ENCODE measurements around the gene IFT81. TPM values are rescaled to one million over a fixed set of nuclear protein-coding genes. Genes with fewer than 3 reads are reported as not detected.

The IFT81 gene
- total RNA-seq, 1 donor from 2014 or later: 4.3 TPM

DNA sequence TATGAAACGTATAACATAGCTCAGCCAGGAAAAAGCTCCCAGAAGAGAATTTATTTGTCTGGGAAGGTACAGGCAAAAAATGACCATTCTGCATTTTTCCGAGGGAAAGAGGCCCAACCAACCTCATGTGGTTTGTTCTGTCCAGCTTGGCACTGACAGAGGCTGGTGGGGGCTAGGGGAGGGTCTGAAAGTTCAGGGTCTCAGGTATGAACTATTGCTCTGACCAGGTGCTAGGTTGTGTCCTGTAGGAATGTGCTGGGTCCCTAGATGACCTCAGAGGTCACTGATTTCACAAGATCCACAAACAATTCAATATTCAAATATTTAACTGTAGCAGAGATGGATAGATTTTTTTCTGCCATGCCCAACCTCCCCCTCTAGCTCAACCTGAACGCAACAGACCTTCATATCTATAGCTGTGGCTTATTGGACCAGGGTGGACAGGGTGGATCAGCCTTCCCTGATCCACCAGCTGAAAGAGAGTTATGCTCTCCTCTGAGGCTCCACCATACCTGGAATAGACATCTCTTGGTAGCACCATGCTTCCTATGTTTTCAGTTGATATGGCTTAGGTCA, 32.9 kb upstream of the IFT81 start:
- Mint-ChIP-seq H3K4me1 (no peaks in the 10 kb centered on the region), H3K36me3 (ENCODE audit: low read depth) (no peaks in the 10 kb centered on the region), H3K27me3 (peaks cover 12% of the 10 kb centered on the region), H3K4me3 (no peak overlapping the region), H3K9me3 (no peaks in the 10 kb centered on the region), H3K27ac (no peak overlapping the region)
- POLR2A ChIA-PET: interaction anchor here (0.5 kb wide), 1 partner anchor 27 kb away, joined by 4 read pairs; no protein-coding TSS in a partner anchor
- TF ChIP-seq, protein P1, sequence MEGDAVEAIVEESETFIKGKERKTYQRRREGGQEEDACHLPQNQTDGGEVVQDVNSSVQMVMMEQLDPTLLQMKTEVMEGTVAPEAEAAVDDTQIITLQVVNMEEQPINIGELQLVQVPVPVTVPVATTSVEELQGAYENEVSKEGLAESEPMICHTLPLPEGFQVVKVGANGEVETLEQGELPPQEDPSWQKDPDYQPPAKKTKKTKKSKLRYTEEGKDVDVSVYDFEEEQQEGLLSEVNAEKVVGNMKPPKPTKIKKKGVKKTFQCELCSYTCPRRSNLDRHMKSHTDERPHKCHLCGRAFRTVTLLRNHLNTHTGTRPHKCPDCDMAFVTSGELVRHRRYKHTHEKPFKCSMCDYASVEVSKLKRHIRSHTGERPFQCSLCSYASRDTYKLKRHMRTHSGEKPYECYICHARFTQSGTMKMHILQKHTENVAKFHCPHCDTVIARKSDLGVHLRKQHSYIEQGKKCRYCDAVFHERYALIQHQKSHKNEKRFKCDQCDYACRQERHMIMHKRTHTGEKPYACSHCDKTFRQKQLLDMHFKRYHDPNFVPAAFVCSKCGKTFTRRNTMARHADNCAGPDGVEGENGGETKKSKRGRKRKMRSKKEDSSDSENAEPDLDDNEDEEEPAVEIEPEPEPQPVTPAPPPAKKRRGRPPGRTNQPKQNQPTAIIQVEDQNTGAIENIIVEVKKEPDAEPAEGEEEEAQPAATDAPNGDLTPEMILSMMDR (IDR thresholded peaks at IDR 0.05): no peak
- no peak for ATAC-seq (ENCODE audit: low read depth)
- DNase-seq: no peak
- intact Hi-C loops (cut with micrococcal nuclease): no loop called here
- CTCF ChIA-PET: no interaction called here

- Mint-ChIP-seq H3K9me3 (no peaks in the 10 kb centered on the region), H3K27me3 (peaks cover 10% of the 10 kb centered on the region), H3K4me1 (no peaks in the 10 kb centered on the region), H3K36me3 (ENCODE audit: low read depth) (no peaks in the 10 kb centered on the region), H3K27ac (no peak overlapping the region), H3K4me3 (no peak overlapping the region)
- POLR2A ChIA-PET: no interaction called here
- ATAC-seq (ENCODE audit: low read depth) (no peak), DNase-seq (no peak)
- CTCF ChIA-PET: no interaction called here
- TF ChIP-seq, protein P1 (IDR thresholded peaks at IDR 0.05): no peak
- intact Hi-C loops (cut with micrococcal nuclease): no loop called here
Measured at GRCh38 chr12:110093631-110094311, 30.4 kb upstream of the IFT81 start.

- DNase-seq: peak; percentile 41
- Mint-ChIP-seq H3K4me1 (peaks cover 23% of the 10 kb centered on the region), H3K9me3 (no peaks in the 10 kb centered on the region), H3K36me3 (ENCODE audit: low read depth) (no peaks in the 10 kb centered on the region), H3K4me3 (peak overlapping the region; percentile 50), H3K27me3 (no peaks in the 10 kb centered on the region), H3K27ac (peak overlapping the region; percentile 80)
- TF ChIP-seq, protein P1 (IDR thresholded peaks at IDR 0.05): peak; percentile 55
- peak; percentile 96 for ATAC-seq (ENCODE audit: low read depth)
- intact Hi-C loops (cut with micrococcal nuclease): loop anchor here (1.0 to 2.0 kb wide), 12 partner anchors 21 to 788 kb away; partner anchors contain the start of genes ANAPC7, ATP2A2, C12orf76 and FAM216A
- POLR2A ChIA-PET: interaction anchor here (0.7 to 2.0 kb wide), 5 partner anchors 21 to 494 kb away, joined by 3 to 16 read pairs (median 6); no protein-coding TSS in a partner anchor
- CTCF ChIA-PET: interaction anchor here (1.0 to 2.3 kb wide), 4 partner anchors 144 to 331 kb away, joined by 3 to 25 read pairs (median 12); no protein-coding TSS in a partner anchor
Measured at GRCh38 chr12:110100315-110100970, 23.7 kb upstream of the IFT81 start.

- H3K27me3 Mint-ChIP-seq: no peaks in the 10 kb centered on the region
- DNase-seq: no peak
- POLR2A ChIA-PET: interaction anchor here (0.8 kb wide), 1 partner anchor 179 kb away, joined by 3 read pairs; the partner anchor contains the start of gene ATP2A2
- intact Hi-C loops (cut with micrococcal nuclease): no loop called here
- CTCF ChIA-PET: interaction anchor here (1.0 to 2.2 kb wide), 4 partner anchors 10 to 785 kb away, joined by 3 to 17 read pairs (median 3); no protein-coding TSS in a partner anchor
- H3K4me3 Mint-ChIP-seq: no peak overlapping the region
- H3K27ac Mint-ChIP-seq: peak overlapping the region; percentile 46
- no peaks in the 10 kb centered on the region for H3K9me3 Mint-ChIP-seq
- TF ChIP-seq, protein P1 (IDR thresholded peaks at IDR 0.05): no peak
- H3K36me3 Mint-ChIP-seq (ENCODE audit: low read depth): no peaks in the 10 kb centered on the region
- no peak for ATAC-seq (ENCODE audit: low read depth)
- H3K4me1 Mint-ChIP-seq: peaks cover 23% of the 10 kb centered on the region
Measured at GRCh38 chr12:110102255-110102654, 21.9 kb upstream of the IFT81 start.
